ENCODE results near the gene CFB.

DNA sequence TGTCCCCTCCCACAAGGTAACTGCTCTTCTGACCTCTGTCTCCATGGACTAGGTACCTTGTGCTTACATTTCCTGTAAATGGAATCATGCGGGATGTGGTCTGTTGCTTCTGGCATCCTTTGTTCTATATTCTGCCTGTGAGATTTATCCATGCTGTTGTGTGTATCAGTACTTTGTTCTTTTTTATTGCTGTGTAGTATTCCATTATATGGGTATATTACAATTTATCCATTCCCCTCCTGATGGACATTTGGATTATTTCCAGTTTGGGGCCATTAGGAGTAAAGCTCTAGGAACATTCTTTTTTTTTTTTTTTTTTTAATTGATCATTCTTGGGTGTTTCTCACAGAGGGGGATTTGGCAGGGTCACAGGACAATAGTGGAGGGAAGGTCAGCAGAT, 14.9 kb upstream of the CFB start:
- TF ChIP-seq, protein P1, sequence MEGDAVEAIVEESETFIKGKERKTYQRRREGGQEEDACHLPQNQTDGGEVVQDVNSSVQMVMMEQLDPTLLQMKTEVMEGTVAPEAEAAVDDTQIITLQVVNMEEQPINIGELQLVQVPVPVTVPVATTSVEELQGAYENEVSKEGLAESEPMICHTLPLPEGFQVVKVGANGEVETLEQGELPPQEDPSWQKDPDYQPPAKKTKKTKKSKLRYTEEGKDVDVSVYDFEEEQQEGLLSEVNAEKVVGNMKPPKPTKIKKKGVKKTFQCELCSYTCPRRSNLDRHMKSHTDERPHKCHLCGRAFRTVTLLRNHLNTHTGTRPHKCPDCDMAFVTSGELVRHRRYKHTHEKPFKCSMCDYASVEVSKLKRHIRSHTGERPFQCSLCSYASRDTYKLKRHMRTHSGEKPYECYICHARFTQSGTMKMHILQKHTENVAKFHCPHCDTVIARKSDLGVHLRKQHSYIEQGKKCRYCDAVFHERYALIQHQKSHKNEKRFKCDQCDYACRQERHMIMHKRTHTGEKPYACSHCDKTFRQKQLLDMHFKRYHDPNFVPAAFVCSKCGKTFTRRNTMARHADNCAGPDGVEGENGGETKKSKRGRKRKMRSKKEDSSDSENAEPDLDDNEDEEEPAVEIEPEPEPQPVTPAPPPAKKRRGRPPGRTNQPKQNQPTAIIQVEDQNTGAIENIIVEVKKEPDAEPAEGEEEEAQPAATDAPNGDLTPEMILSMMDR (IDR thresholded peaks at IDR 0.05), result no peak
- no peak for TF ChIP-seq ZFX (IDR thresholded peaks at IDR 0.05; ENCODE audit: borderline replicate concordance)

All from 22Rv1 (cell line).